OCI-LY3 (cell line): Measurements from ENCODE around the gene RAP1GAP.

Source experiments
- H2AFZ ChIP-seq: fragments of 200-600, 300-600 bp; shearing (Covaris generic); 2 replicates; pipeline ENCODE4 v1.6.0; 2014; ENCODE audit warnings: antibody characterized with exemption, low read depth, low read length
- H3K27ac ChIP-seq: fragments of 200-600, 300-600 bp; sonication (generic); 2 replicates; pipeline ENCODE4 v1.5.1; 2014; ENCODE audit warnings: mild to moderate bottlenecking, low read length, moderate library complexity, mixed read lengths
- H3K27me3 ChIP-seq: fragments of 200-600, 300-600 bp; sonication (generic); 2 replicates; pipeline ENCODE4 v1.6.1; 2014; ENCODE audit warnings: low read depth, low read length, mixed read lengths
- H3K36me3 ChIP-seq: fragments of 200-600, 300-600 bp; sonication (generic); replicated peaks from 2 replicates; pipeline ENCODE3; 2014; ENCODE audit warnings: low read depth, low read length, mixed read lengths
- H3K4me1 ChIP-seq: fragments of 300-600, 200-600 bp; sonication (generic); 2 replicates; pipeline ENCODE4 v1.6.1; 2014; ENCODE audit warnings: low read length, mixed read lengths
- H3K4me2 ChIP-seq: fragments of 200-600, 300-600 bp; sonication (generic); 2 replicates; pipeline ENCODE4 v1.6.1; 2014; ENCODE audit warnings: low read length, mixed read lengths
- H3K4me3 ChIP-seq: fragments of 300-600, 200-600 bp; sonication (generic); 2 replicates; pipeline ENCODE4 v1.5.1; 2014; ENCODE audit warnings: antibody characterized with exemption, mild to moderate bottlenecking, low read length, moderate library complexity
- H3K79me2 ChIP-seq: fragments of 300-600, 200-600 bp; shearing (Covaris generic); 2 replicates; pipeline ENCODE4 v1.6.1; 2014; ENCODE audit warnings: mild to moderate bottlenecking, low read length, mixed read lengths
- H3K9ac ChIP-seq: fragments of 300-600, 200-600 bp; shearing (Covaris generic); 2 replicates; pipeline ENCODE4 v1.6.0; 2014; ENCODE audit warnings: mild to moderate bottlenecking, low read length, moderate library complexity
- H3K9me3 ChIP-seq: fragments of 200-600, 300-600 bp; shearing (Covaris generic); 2 replicates; pipeline ENCODE4 v1.6.1; 2014; ENCODE audit warnings: low read length, mixed read lengths; ENCODE audit not compliant: insufficient read depth
- H4K20me1 ChIP-seq: fragments of 200-600, 300-600 bp; sonication (generic); 2 replicates; pipeline ENCODE4 v1.6.1; 2016; ENCODE audit warnings: low read length, mixed read lengths; ENCODE audit not compliant: insufficient read depth
- EZH2phosphoT487 ChIP-seq: fragments of 200-600 bp; shearing (Covaris generic); IDR thresholded peaks from 2 replicates; pipeline ENCODE4 v1.6.1; 2018; ENCODE audit warnings: antibody characterized with exemption, mixed run types, low read depth
- TF ChIP-seq, protein P1 (sequence below): fragments of 200-600, 300-600 bp; sonication (generic); IDR thresholded peaks from 2 replicates; pipeline ENCODE4 v1.5.1; 2014; ENCODE audit warnings: antibody characterized with exemption, low read length, low read depth

Gene RAP1GAP

DNA sequence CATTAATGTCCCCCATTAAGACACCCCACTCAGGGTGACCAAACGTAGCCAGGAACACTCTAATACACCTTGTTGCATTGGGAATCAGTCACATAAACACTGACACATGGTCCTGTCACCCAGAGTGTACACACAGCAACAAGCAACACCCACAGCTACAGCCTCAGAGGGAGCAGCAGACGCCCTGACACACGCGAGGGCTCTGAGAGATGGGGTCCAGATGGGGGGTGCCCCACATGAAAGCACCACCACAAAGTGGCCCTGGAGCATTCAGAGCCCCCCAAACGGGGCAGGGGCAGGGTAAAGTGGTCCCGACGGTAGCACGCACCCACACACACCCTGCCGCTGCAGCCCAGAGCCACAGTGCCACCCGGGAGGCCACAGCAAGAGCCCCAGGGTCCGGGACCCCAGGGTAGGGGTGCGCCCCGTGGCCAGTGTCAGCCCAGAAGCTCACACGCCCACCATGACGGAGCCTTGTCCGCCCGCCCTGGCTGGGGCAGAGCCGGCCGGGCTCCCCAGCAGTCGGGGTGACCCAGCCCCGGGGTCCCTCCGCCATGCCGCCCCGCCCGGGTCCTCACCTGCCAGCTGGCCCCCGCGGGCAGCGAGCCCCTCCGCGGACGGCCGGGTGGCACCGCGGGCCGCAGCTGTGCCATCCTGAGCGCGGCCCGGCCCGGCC lies 47.3 kb downstream of the RAP1GAP start:
- no peak overlapping the region for H3K4me3 ChIP-seq

DNA sequence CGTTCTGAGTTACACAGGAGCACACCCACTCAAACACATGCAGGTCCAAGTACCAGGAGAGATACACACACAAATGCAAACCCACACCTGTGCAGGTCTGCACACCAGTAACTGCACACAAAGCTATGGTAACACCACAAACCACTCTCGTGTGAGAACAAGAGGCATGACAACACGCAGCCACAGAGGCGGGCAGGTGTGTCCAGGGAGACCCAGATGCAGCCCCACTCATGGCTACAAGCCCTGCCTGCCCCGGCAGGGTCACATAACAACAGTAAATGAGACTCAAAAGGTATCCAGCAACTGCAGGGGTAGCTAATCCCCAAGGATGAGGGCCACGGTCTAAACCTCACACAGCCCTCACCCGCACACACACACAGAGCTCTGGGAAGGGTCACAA lies 48.1 kb downstream of the RAP1GAP start:
- Histone ChIP-seq H3K27me3 (no peaks in the 10 kb centered on the region), H3K4me3 (no peak overlapping the region), H3K9ac (no peak overlapping the region)

More for the DNA sequence above, 47.3 kb downstream of the RAP1GAP start:
- no peaks in the 10 kb centered on the region for H4K20me1 ChIP-seq
- no peak overlapping the region for H3K9ac ChIP-seq
- no peak overlapping the region for H3K4me2 ChIP-seq
- no peaks in the 10 kb centered on the region for H3K36me3 ChIP-seq
- no peak overlapping the region for H2AFZ ChIP-seq
- H3K27ac ChIP-seq: no peak overlapping the region
- no peaks in the 10 kb centered on the region for H3K79me2 ChIP-seq
- TF ChIP-seq, protein P1, sequence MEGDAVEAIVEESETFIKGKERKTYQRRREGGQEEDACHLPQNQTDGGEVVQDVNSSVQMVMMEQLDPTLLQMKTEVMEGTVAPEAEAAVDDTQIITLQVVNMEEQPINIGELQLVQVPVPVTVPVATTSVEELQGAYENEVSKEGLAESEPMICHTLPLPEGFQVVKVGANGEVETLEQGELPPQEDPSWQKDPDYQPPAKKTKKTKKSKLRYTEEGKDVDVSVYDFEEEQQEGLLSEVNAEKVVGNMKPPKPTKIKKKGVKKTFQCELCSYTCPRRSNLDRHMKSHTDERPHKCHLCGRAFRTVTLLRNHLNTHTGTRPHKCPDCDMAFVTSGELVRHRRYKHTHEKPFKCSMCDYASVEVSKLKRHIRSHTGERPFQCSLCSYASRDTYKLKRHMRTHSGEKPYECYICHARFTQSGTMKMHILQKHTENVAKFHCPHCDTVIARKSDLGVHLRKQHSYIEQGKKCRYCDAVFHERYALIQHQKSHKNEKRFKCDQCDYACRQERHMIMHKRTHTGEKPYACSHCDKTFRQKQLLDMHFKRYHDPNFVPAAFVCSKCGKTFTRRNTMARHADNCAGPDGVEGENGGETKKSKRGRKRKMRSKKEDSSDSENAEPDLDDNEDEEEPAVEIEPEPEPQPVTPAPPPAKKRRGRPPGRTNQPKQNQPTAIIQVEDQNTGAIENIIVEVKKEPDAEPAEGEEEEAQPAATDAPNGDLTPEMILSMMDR: no peak
- TF ChIP-seq EZH2phosphoT487: no peak
- 0 out of 2 replicates have a peak, but pooled peaks cover under 1% of the 10 kb centered on the region for H3K4me1 ChIP-seq
- no peaks in the 10 kb centered on the region for H3K9me3 ChIP-seq
- no peaks in the 10 kb centered on the region for H3K27me3 ChIP-seq

DNA sequence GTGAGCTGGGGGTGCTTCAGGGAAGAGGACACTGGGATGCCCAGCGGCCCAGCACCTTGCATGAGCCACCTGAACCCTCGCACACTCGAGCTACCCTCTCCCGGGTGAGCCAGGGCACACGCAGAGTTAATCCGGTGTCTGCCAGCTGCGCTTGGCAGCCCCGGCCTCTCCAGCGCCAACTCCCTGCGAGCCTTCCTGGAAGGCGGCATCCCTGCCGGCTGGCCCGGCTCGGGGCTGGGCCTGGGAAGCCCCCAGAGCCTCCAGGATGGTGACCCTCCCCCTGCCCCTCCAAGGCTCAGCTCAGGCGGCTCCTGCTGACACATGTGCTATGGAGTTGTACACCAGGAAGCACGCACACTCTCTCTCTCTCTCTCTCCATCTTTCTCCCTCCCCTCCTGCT lies 48.7 kb downstream of the RAP1GAP start:
- no peak overlapping the region for H3K4me2 ChIP-seq
- H3K36me3 ChIP-seq: no peaks in the 10 kb centered on the region
- TF ChIP-seq, protein P1: no peak
- TF ChIP-seq EZH2phosphoT487: no peak
- H3K79me2 ChIP-seq: no peaks in the 10 kb centered on the region
- H3K27me3 ChIP-seq: no peaks in the 10 kb centered on the region
- peaks cover 14% of the 10 kb centered on the region for H3K4me1 ChIP-seq
- no peak overlapping the region for H3K4me3 ChIP-seq
- H3K9ac ChIP-seq: no peak overlapping the region
- H4K20me1 ChIP-seq: no peaks in the 10 kb centered on the region
- H2AFZ ChIP-seq: no peak overlapping the region
- H3K27ac ChIP-seq: no peak overlapping the region
- H3K9me3 ChIP-seq: no peaks in the 10 kb centered on the region

More for the DNA sequence above, 48.1 kb downstream of the RAP1GAP start:
- Histone ChIP-seq H3K4me2 (no peak overlapping the region), H3K79me2 (no peaks in the 10 kb centered on the region), H3K27ac (no peak overlapping the region), H4K20me1 (no peaks in the 10 kb centered on the region), H3K4me1 (peaks cover 8% of the 10 kb centered on the region), H2AFZ (no peak overlapping the region), H3K36me3 (no peaks in the 10 kb centered on the region), H3K9me3 (no peaks in the 10 kb centered on the region)
- no peak for TF ChIP-seq EZH2phosphoT487

DNA sequence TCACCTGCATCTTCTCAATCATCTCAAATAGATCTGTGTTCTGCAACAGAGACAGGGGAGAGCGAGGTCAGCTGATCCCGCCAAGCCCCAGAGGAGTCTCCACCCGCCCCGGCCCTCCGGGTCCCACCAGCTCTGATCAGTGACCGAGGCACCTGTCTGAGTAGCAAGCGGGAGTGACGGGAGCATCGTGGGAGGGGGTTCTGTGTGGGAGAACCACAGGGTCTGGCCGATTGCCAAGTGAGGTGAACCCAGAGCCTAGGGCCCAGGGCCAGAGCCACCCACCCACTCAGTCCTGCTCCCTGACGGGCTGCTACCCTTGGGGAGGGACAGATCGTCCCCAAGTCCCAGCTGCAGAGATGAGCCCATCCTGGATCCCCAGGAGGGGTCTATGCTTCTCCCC lies 49.1 kb downstream of the RAP1GAP start:
- Histone ChIP-seq H3K79me2 (no peaks in the 10 kb centered on the region), H3K4me1 (peaks cover 16% of the 10 kb centered on the region), H3K9me3 (no peaks in the 10 kb centered on the region), H4K20me1 (no peaks in the 10 kb centered on the region), H3K27ac (no peak overlapping the region), H3K27me3 (no peaks in the 10 kb centered on the region), H3K9ac (no peak overlapping the region), H3K36me3 (no peaks in the 10 kb centered on the region), H2AFZ (no peak overlapping the region), H3K4me3 (no peak overlapping the region), H3K4me2 (no peak overlapping the region)
- TF ChIP-seq, protein P1: no peak
- no peak for TF ChIP-seq EZH2phosphoT487
